PC-9 (cell line): ENCODE results near the gene RNF223. TPM values are rescaled to one million over a fixed set of nuclear protein-coding genes. Genes with fewer than 3 reads are reported as not detected.

ENCODE experiments used
- BruUV-seq: library from RNA; stranded (reverse); fragments of 400-500 nt; replicated peaks from 2 replicates; lab custom pipeline; 2021; lab: Mats Ljungman, UMichigan
- CTCF ChIA-PET: fragments of 300-600 bp; sonication (Branson Sonifier 250); formaldehyde crosslinking; loops from one replicate; lab custom pipeline; 2022; ENCODE audit warnings: antibody characterized with exemption; lab: Charles Lee
- POLR2A ChIA-PET: fragments of 300-600 bp; sonication (Branson Sonifier 250); formaldehyde crosslinking; loops from one replicate; lab custom pipeline; 2022; ENCODE audit warnings: antibody characterized with exemption; ENCODE audit not compliant: unreplicated experiment; lab: Charles Lee
- DNase-seq, 2 experiments: peaks; one replicate each; pipeline versions ENCODE4 v3.0.0 to v3.0.0-alpha.2; 2015 to 2022; ENCODE audit warnings: mixed read lengths in 1 of 2
- H2AFZ ChIP-seq: fragments of 200-600 bp; sonication (generic); 2 replicates; pipeline ENCODE4 v1.8.1; 2017; ENCODE audit warnings: antibody characterized with exemption
- H3F3A ChIP-seq: fragments of 200-600 bp; sonication (generic); 2 replicates; pipeline ENCODE4 v1.8.1; 2017; ENCODE audit warnings: antibody characterized with exemption, mild to moderate bottlenecking, low read depth; ENCODE audit not compliant: insufficient read depth
- H3K27ac ChIP-seq: fragments of 200-600 bp; sonication (generic); 2 replicates; pipeline ENCODE4 v1.6.1; 2016; ENCODE audit warnings: mixed run types
- H3K27me3 ChIP-seq: fragments of 200-600 bp; sonication (generic); 2 replicates; pipeline ENCODE4 v1.6.1; 2016; ENCODE audit warnings: low read depth, mixed run types; ENCODE audit not compliant: insufficient read depth
- H3K36me3 ChIP-seq: fragments of 200-600 bp; sonication (generic); 2 replicates; pipeline ENCODE4 v1.6.1; 2016; ENCODE audit warnings: low read depth, mixed run types
- H3K4me1 ChIP-seq: fragments of 200-600 bp; sonication (generic); replicated peaks from 2 replicates; pipeline ENCODE4 v1.6.1; 2016; ENCODE audit warnings: mixed run types; ENCODE audit not compliant: insufficient read depth
- H3K4me2 ChIP-seq: fragments of 200-600 bp; sonication (generic); 2 replicates; pipeline ENCODE4 v1.6.1; 2017; ENCODE audit warnings: mixed run types
- H3K4me3 ChIP-seq: fragments of 200-600 bp; sonication (generic); 2 replicates; pipeline ENCODE4 v1.6.1; 2016; ENCODE audit warnings: mixed run types
- H3K79me2 ChIP-seq: fragments of 200-600 bp; sonication (generic); 2 replicates; pipeline ENCODE4 v1.6.1; 2017; ENCODE audit warnings: low read depth, mixed run types
- H3K9me2 ChIP-seq: fragments of 200-600 bp; sonication (generic); 2 replicates; pipeline ENCODE4 v1.8.1; 2017; ENCODE audit warnings: mild to moderate bottlenecking; ENCODE audit not compliant: insufficient read depth
- H3K9me3 ChIP-seq: fragments of 200-600 bp; sonication (generic); 2 replicates; pipeline ENCODE4 v1.8.1; 2016; ENCODE audit warnings: low read depth; ENCODE audit not compliant: insufficient read depth
- H4K20me1 ChIP-seq: fragments of 200-600 bp; sonication (generic); 2 replicates; pipeline ENCODE4 v1.8.1; 2017; ENCODE audit not compliant: insufficient read depth
- CTCF ChIP-seq: fragments of 200-600 bp; sonication (generic); conservative IDR thresholded peaks from 2 replicates; pipeline ENCODE4 v1.6.1; 2017; ENCODE audit warnings: mixed run types, antibody characterized with exemption, mild to moderate bottlenecking, moderate library complexity
- EZH2 ChIP-seq: fragments of 200-600 bp; sonication (generic); IDR thresholded peaks from 2 replicates; pipeline ENCODE4 v1.8.0; 2017; ENCODE audit warnings: antibody characterized with exemption, low read depth
- intact Hi-C: fragments of 100-400 bp; cut with micrococcal nuclease; formaldehyde crosslinking; loops from one replicate; pipeline ENCODE4 v1.10.0; 2022; ENCODE audit not compliant: unreplicated experiment
- total RNA-seq: library from RNA; stranded (reverse); gene quantifications from 2 replicates; pipeline ENCODE4 v1.2.3, GENCODE V29; 2021

RNF223 gene
- total RNA-seq, 1 experiment from 2014 or later: 3.6 TPM

GRCh38 chr1:1050577-1051052 is 23.5 kb downstream of the RNF223 start:
- Histone ChIP-seq H3K36me3 (no peaks in the 10 kb centered on the region), H3K9me2 (no peaks in the 10 kb centered on the region), H3K4me2 (no peak overlapping the region), H3K27ac (no peak overlapping the region), H4K20me1 (no peaks in the 10 kb centered on the region), H3K4me3 (no peak overlapping the region), H3K9me3 (no peaks in the 10 kb centered on the region), H3K79me2 (no peaks in the 10 kb centered on the region), H3F3A (peaks cover 11% of the 10 kb centered on the region; the same call in 1 of the 2 replicates), H3K4me1 (no peaks in the 10 kb centered on the region), H2AFZ (no peak overlapping the region), H3K27me3 (no peaks in the 10 kb centered on the region)
- no peak for TF ChIP-seq EZH2
- no TSS peak for BruUV-seq
- CTCF ChIA-PET: no interaction called here
- intact Hi-C loops: no loop called here
- DNase-seq: no peak
- POLR2A ChIA-PET: no interaction called here

- Histone ChIP-seq H2AFZ (no peak overlapping the region), H3K27ac (no peak overlapping the region), H3F3A (peaks cover 11% of the 10 kb centered on the region; the same call in 1 of the 2 replicates), H3K9me3 (no peaks in the 10 kb centered on the region), H3K79me2 (no peaks in the 10 kb centered on the region), H3K4me1 (no peaks in the 10 kb centered on the region), H4K20me1 (peaks cover 5% of the 10 kb centered on the region; the same call in 1 of the 2 replicates), H3K27me3 (no peaks in the 10 kb centered on the region), H3K4me2 (no peak overlapping the region), H3K4me3 (no peak overlapping the region), H3K9me2 (no peaks in the 10 kb centered on the region), H3K36me3 (no peaks in the 10 kb centered on the region)
- DNase-seq: no peak
- intact Hi-C loops: no loop called here
- CTCF ChIA-PET: no interaction called here
- no TSS peak for BruUV-seq
- TF ChIP-seq EZH2 (no peak), CTCF (no peak)
- POLR2A ChIA-PET: no interaction called here
Measured at GRCh38 chr1:1049318-1050165, 24.6 kb downstream of the RNF223 start.

GRCh38 chr1:1048765-1049164 is 25.3 kb downstream of the RNF223 start:
- H2AFZ ChIP-seq: no peak overlapping the region
- H4K20me1 ChIP-seq: peaks cover 6% of the 10 kb centered on the region; the same call in 1 of the 2 replicates
- no peaks in the 10 kb centered on the region for H3K4me1 ChIP-seq
- H3K9me3 ChIP-seq: no peaks in the 10 kb centered on the region
- TF ChIP-seq EZH2 (no peak), CTCF (no peak)
- H3K4me2 ChIP-seq: no peak overlapping the region
- no peak overlapping the region for H3K4me3 ChIP-seq
- ChIA-PET CTCF (interaction anchor here (0.6 kb wide), 1 partner anchor 46 kb away, joined by 12 read pairs; no protein-coding TSS in a partner anchor), POLR2A (no interaction called here)
- H3K9me2 ChIP-seq: no peaks in the 10 kb centered on the region
- no peaks in the 10 kb centered on the region for H3K27me3 ChIP-seq
- H3K79me2 ChIP-seq: no peaks in the 10 kb centered on the region
- no peak for DNase-seq
- no peak overlapping the region for H3K27ac ChIP-seq
- intact Hi-C loops: no loop called here
- BruUV-seq: no TSS peak
- H3F3A ChIP-seq: peaks cover 10% of the 10 kb centered on the region; the same call in 1 of the 2 replicates
- no peaks in the 10 kb centered on the region for H3K36me3 ChIP-seq
